HCT116 (cell line): Measurements from ENCODE around the gene HHIPL1.

ENCODE experiments used
- ELF1 ChIP-seq: IDR thresholded peaks from 2 replicates; pipeline ENCODE4 v1.6.1; 2012; ENCODE audit warnings: low read depth, borderline replicate concordance
- EZH2 ChIP-seq: fragments of 200-600 bp; sonication (generic); IDR thresholded peaks from 2 replicates; pipeline ENCODE4 v1.6.1; 2017; ENCODE audit warnings: antibody characterized with exemption, mixed run types
- EZH2phosphoT487 ChIP-seq: fragments of 200-600 bp; IDR thresholded peaks from 2 replicates; pipeline ENCODE4 v1.6.1; 2018; ENCODE audit warnings: antibody characterized with exemption, borderline replicate concordance
- JUND ChIP-seq: IDR thresholded peaks from 2 replicates; pipeline ENCODE4 v1.6.1; 2012
- POLR2A ChIP-seq: IDR thresholded peaks from 2 replicates; pipeline ENCODE4 v1.7.0; 2011; ENCODE audit warnings: borderline replicate concordance; ENCODE audit not compliant: insufficient read depth, insufficient read length; ENCODE audit errors: extremely low read depth
- REST ChIP-seq: IDR thresholded peaks from 2 replicates; pipeline ENCODE4 v1.6.1; 2012; ENCODE audit warnings: low read depth
- SRF ChIP-seq: IDR thresholded peaks from 2 replicates; pipeline ENCODE4 v1.6.1; 2012; ENCODE audit warnings: low read depth
- TCF7L2 ChIP-seq: IDR thresholded peaks from 2 replicates; pipeline ENCODE4 v1.7.0; 2011; ENCODE audit warnings: borderline replicate concordance, inconsistent platforms; ENCODE audit not compliant: insufficient read depth, insufficient read length; ENCODE audit errors: extremely low read depth
- ZBTB33 ChIP-seq: IDR thresholded peaks from 2 replicates; pipeline ENCODE4 v1.6.1; 2011; ENCODE audit warnings: mild to moderate bottlenecking, low read length, moderate library complexity; ENCODE audit not compliant: insufficient replicate concordance; ENCODE audit errors: extremely low read depth
- TF ChIP-seq, protein P1 (sequence below), 3 experiments: fragments of 200-600 bp in 1 of 3; sonication (generic) in 1 of 3; IDR thresholded peaks in 2 of 3; conservative IDR thresholded peaks in 1 of 3; 2 replicates each; pipeline ENCODE4 v1.5.1; 2012 to 2017; ENCODE audit warnings: low read depth in 2 of 3, low read length in 2 of 3, antibody characterized with exemption in 1 of 3, borderline replicate concordance in 1 of 3, control low read depth in 1 of 3, mild to moderate bottlenecking in 1 of 3, mixed read lengths in 1 of 3, mixed run types in 1 of 3, moderate library complexity in 1 of 3; ENCODE audit not compliant: insufficient read depth in 1 of 3

- TF ChIP-seq, protein P1, sequence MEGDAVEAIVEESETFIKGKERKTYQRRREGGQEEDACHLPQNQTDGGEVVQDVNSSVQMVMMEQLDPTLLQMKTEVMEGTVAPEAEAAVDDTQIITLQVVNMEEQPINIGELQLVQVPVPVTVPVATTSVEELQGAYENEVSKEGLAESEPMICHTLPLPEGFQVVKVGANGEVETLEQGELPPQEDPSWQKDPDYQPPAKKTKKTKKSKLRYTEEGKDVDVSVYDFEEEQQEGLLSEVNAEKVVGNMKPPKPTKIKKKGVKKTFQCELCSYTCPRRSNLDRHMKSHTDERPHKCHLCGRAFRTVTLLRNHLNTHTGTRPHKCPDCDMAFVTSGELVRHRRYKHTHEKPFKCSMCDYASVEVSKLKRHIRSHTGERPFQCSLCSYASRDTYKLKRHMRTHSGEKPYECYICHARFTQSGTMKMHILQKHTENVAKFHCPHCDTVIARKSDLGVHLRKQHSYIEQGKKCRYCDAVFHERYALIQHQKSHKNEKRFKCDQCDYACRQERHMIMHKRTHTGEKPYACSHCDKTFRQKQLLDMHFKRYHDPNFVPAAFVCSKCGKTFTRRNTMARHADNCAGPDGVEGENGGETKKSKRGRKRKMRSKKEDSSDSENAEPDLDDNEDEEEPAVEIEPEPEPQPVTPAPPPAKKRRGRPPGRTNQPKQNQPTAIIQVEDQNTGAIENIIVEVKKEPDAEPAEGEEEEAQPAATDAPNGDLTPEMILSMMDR (IDR thresholded peaks at IDR 0.05 in 2 of 3, conservative IDR thresholded peaks at IDR 0.05 in 1 of 3; ENCODE audit: borderline replicate concordance in 1 of 3, insufficient read depth in 1 of 3, low read depth in 2 of 3, low read length in 2 of 3), result no peak
- TF ChIP-seq POLR2A (no peak), EZH2 (no peak), ELF1 (no peak), ZBTB33 (no peak), EZH2phosphoT487 (no peak), SRF (no peak), REST (no peak), TCF7L2 (no peak), JUND (no peak)
These were observed 11.2 kb downstream of the HHIPL1 start for GRCh38 chr14:99656171-99656570.
